HG03066 (cell line): ENCODE data around the gene NOS1AP.

Experiments
- ATAC-seq: cut with Tn5 transposase; IDR thresholded peaks from one replicate; pipeline ENCODE4 v1.9.1; 2021; ENCODE audit warnings: low read depth; ENCODE audit not compliant: unreplicated experiment

NOS1AP gene

DNA sequence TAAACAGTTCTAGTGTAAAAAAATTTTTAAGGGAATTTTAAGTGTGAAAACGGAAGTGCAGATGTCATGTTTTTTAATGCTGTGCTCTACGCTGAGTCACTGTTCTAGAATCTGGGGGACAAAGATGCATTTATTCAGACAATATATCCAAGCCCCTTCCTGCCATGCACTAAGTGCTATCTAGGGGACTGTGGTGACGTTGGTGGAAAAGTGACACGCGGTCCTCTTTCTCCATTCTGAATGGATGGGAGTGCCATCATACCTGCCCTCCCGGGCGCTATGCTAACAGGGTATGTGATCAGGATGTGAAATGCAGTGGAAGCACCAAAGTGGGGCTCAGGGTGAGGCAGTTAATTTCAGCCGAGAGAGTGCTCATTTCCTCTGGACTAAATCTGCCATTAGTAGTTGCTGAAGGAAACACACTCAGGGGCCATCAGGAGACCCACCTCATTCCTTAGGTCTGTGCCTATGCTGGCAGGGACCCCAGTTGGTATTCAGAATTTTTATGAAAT is 318.6 kb downstream of the NOS1AP start:
- no peak for ATAC-seq

- no peak for ATAC-seq
These were observed 319.1 kb downstream of the NOS1AP start for GRCh38 chr1:162388615-162389014.

DNA sequence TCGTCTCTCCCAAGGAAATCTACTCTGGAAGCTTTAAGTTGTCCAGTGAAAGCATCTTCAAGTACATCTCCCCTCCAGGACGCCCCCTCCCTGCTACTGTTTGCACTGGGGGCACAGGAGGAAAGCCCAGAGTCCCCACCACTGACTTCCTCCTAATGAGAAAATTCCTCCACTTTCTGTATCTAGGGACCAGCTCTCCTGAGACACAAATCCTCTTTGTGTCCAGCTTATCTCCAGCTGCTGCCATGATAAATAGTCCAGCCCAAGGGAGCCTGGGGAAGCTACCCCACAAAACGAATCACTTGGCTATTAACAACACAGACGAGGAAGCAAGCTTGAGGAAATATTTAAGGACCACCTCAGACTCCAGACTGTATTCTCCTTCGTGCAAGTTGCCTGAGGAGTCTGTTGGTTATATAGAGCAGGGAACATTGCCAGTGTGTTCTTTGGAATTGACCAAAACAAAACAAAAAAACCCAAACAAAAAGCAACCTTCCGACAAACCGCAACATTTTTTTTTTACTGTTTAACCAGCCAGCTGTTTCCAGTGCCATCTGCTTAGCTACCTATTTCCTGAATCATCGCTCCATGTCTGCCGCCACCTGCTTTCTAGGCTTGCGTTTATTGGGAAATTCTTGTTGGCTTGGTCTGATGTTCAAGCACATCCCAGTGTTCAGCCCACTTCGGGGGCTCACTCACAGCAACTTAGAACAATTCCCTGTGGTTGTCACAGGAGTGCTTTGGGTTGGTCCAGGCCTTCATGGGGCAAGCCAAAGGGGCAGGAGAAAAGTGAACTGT is 319.7 kb downstream of the NOS1AP start:
- no peak for ATAC-seq

GRCh38 chr1:162389971-162390370 is 320.5 kb downstream of the NOS1AP start:
- no peak for ATAC-seq

GRCh38 chr1:162390396-162391185 is 321.1 kb downstream of the NOS1AP start:
- ATAC-seq: no peak

- no peak for ATAC-seq
These were observed 322.5 kb downstream of the NOS1AP start for GRCh38 chr1:162391790-162392563.

- no peak for ATAC-seq
These were observed 326.9 kb downstream of the NOS1AP start for GRCh38 chr1:162396201-162396906.

GRCh38 chr1:162397039-162397448 is 327.6 kb downstream of the NOS1AP start:
- no peak for ATAC-seq

DNA sequence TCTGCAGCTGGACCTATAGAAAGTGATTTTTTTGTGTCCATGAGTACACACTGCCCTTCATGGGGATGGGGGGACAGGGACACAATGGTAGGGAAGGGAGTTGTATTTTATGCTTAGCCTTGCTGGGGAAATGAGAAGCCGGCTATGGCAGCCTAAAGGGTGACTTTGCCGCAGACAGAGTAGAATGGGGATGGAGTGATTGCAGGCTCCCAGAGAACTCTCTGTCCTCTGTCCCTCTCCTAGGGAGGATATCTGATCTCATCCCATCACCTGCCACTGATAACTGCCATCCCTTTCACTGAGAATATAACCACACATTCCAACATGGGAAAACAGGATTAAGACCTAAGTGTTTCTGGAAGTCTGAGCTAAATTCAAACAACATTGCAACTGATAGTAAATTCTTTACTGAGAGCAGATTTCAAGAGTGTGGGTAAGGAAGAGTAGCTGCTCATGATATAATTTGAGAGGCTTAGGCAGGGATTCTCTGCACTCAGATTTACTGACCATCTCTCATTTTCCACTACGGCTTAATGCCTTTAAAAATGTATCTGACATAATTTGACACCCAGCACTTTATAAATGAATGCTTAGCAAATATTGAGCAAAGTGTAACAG is 328.6 kb downstream of the NOS1AP start:
- ATAC-seq: no peak

DNA sequence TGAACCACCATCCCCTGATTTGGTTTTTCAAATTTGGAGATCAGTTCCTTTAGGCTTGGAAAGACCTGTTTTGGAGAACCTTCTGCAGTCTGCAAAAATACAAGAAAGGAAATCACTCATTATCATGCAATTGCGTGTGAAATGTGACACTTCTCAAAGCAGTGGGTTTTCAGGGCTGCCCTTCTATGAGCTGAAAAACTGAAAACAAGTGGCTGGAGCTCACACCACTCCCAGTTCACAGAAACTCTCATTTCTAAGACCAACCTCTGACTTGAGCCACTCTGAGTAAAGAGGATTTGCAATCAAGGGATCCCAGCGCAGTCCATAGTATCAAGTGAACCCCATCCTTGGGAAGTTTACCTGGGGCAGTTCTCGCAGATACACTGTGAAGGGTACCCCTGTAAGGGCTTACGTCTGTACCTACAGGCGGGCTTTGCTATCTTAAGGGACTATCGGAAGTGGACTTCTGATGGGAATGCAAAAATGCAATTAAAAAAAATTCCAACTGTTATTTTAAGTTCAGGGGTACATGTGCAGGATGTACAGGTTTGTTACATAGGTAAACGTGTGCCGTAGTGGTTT is 329.6 kb downstream of the NOS1AP start:
- ATAC-seq: no peak

- ATAC-seq: no peak
These were observed 331.4 kb downstream of the NOS1AP start for GRCh38 chr1:162400790-162401355.

DNA sequence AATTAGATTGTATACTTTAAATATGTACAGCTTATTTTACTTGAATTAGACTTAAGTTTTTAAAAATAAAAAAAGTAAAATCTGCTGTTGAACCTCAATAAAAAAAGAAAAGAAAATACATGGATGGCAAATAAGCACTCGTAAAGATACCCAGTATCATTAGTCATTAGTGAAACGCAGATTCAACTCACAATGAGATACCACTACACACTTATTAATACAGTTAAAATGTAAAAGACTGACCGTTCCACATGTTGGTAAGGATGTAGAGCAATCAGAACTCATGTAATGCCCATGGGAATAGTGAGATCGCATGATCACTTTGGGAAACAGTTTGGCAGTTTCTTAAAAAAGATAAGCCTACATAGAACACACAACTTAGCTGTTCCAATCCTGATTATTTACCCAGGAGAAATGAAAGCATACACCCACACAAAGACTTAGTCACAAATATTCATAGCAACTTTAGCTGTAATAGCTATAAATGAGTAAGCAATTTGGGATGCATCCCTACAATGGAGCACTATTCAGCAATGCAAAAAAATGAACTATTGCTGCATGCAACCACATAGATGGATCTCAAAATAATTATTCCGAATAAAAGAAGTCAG is 335.2 kb downstream of the NOS1AP start:
- no peak for ATAC-seq

DNA sequence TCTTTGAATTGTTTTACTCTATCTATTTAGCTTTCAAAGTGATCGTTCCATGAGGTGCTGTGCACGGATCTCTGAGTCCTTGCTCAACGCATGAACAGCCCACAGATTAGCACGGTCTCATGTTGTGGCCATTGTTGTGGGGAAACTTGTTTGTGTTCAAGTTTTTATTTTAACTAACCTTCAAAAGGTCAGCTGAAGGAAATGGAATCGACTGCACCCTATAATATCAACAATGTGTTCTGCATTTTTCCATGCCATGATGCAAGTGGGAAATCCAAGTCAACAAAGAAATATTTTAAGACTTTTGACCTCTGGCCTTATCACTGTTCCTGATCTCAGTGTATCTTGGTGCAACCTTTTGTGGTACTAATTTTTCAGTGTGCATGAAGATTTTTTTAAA is 336.3 kb downstream of the NOS1AP start:
- no peak for ATAC-seq

GRCh38 chr1:162406811-162407210 is 337.3 kb downstream of the NOS1AP start:
- no peak for ATAC-seq

DNA sequence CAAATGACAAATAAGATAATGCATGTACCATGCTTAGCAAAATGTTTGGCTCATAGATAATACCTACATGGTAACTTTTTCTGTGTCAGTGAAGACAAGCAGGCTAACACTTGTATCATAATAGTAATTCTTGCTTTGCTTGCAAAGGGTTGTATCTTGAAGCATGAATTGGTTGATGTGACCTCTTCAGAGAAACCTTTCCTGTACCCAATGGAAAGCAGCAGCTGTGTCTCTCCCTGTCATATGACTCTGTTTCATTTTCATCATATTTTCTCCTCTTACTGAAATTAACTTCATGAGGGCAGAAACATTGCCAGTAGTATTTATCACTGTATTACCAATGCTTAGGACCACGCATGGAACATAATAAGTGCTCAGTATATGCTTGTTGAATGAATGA is 338.0 kb downstream of the NOS1AP start:
- ATAC-seq: no peak

DNA sequence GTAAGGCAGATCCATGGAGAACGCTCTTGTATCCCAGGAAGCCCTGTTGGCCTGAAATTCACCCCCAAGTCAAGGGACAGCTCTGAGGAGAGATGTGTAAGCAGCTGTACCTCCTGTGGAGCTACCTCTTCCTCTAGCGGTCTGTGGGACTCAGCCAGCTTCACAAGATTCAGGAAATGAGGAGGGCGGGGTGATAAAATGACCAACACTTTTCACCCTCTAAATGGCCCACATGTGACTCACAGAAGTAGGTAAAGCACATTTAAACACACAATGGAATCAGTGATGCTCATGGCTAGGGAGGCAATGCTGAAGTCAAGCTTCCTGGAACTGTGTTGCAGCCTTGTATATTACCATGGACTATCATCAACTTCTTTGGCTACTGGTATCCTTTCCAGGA is 342.5 kb downstream of the NOS1AP start, which contains the start of gene SH2D1B:
Gene SH2D1B, minus strand, starts transcription at position 135 of the 400 bp plus-strand sequence. Its CDS starts 120 bp downstream, at position 15.
- ATAC-seq: no peak

DNA sequence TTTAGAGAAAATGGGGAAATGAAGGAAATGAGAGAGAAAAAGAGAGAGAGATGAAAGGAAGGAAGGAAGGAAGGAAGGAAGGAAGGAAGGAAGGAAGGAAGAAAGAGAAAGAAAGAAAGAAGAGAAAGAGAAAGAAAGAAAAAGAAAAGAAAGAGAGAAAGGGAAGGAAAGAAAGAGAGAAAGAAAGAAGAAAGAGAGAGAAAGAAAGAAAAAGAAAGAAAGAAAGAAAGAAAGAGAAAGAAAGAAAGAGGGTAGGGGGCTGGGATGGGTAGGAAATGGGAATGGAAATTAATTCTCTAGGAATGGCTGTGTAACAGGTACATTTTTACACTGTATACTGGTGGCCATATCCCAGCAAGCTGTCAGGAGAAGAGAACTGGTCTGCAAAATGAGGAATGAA is 346.7 kb downstream of the NOS1AP start:
- ATAC-seq: no peak

DNA sequence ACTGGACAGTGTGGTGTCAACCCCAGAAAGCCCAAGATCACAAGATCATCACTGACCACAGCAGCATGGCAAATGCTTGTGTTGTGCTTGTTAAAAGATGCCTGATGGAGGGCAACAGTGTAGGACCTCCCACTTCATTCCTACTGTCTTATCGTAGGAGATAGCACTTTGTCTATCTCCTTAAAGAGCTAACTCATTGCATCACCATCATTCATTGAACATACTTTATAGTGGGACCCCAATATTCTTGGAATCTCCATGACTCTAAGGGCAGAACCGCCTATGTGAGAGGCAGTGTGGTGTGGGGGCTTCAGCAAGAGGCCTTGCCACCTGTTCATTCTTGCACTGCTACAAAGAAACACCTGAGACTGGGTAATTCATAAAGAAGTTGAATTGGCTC is 347.4 kb downstream of the NOS1AP start:
- ATAC-seq: no peak

DNA sequence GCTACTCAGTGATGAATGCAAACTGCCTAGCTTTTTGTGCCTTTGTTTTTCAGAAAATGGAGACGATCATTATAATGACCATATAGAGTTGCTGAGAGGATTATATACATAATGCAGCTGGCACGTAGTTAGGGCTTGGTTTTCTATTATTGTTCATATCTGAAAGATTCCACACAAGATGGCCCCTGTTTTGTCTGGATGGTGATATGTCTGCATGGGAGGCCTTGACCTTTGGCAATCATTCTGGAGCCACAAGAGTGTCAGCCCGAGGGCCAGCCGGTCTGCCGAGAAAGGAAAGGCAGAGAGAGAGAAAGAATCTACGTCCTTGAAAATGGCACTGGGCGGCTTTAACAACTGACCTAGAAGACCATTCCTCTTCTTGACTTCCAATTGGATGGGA is 348.2 kb downstream of the NOS1AP start:
- ATAC-seq: no peak
